Activated CD8-positive, alpha-beta memory T cell treated with anti-CD3 and anti-CD28 coated beads for 4 hours (primary cell): ENCODE measurements around the gene VEGFC.

Source experiments
- DNase-seq, 2 donors: peaks; one replicate each; pipeline ENCODE4 v3.0.0-alpha.2; 2020; ENCODE audit warnings: low read depth in 2 of 2

Gene VEGFC

DNA sequence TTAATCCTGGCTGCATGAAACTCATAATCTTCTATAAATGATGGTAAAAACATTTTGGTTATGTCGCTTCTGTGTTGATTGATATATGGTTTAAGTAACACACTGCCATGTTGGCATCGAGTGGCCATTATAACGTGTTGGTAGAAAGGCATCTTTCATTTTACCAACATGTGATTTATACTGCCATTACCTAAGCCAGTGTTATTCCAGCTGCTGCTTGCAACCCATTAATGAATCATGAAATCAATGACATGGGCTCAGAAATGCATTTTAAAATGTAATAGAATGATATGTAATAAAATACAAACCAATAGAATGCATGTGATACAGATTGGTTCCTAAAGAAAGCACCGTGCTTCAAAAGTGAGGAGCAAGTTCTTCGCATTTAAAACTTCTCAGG is 102.0 kb downstream of the VEGFC start:
- no peak for DNase-seq

DNA sequence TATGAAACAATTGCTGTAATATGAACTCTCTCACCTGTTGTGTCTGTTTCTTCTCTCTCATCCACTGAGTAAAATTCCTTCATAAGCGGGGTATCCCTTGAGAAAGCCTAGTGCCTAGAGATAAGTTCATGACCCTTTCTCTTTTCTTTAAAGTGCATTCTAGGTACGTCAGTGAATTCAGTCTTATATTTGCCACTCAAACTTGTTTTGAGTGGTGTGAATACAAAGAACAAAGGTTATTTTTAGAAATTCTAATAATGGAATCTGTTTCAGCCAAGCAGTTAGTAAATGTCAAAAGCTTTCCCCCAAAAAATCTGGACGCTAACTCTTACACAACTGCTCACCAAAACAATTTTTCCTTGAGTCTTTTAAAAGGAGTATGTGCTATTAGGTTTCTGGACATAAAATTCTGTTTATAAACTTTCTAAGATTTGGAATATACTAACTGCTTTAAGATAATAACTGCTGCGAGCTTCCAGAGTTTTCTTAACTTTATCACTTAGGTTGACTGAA is 112.0 kb downstream of the VEGFC start:
- DNase-seq = no peak

DNA sequence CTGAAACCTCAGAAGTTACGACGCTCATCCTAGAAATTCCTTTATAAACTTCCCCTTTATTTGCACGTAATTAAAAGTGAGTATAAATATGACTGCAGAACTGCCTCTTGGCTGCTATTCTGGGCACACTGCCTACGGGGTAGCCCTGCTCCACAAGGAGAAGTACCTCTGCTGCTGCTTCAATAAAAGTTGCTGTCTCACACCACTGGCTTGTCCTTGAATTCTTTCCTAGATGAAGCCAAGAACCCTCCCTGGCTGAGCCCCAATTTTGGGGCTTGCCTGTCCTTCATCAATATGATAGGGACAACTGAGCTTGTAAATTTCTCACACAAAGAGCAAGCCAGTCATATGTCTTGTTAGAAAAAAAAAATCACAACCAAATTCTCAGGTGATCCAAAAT is 115.8 kb downstream of the VEGFC start:
- DNase-seq = no peak

DNA sequence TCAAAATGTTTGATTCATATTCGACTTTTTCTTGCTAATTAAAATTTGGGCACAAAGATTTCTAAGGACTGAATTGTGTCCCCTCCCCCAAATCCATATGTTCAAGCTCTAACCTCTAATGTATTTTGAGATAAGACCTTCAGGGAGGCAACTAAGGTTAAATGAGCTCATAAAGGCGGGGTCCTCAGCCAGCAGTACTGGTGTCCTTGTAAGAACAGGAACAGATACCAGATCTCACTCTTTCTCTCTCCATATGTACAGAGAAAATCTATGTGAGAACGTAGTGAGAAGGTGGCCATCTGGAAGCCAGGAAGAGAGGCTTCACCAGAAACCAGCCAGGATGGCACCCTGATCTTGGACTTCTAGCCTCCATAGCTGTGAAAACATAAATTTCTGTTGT is 116.9 kb downstream of the VEGFC start:
- no peak for DNase-seq

DNA sequence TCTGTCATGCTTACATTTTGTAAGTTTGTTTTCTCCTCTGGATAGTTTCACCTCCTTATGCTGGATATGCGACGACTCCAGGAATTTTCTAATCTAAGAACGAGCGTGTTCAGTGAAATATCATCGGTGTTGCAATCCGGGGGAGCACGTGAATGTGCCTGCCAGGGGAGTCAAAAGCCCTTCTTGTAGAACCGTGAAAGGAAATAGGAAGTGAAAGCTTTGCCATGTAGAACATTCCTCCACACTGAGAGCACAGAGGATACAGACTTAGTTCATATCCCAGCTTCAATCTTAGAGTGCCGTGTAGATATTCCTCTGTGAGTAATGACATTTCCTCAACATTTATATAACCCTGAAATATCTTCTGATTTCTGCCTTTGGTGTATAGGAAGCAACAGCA is 121.2 kb downstream of the VEGFC start:
- DNase-seq = no peak

DNA sequence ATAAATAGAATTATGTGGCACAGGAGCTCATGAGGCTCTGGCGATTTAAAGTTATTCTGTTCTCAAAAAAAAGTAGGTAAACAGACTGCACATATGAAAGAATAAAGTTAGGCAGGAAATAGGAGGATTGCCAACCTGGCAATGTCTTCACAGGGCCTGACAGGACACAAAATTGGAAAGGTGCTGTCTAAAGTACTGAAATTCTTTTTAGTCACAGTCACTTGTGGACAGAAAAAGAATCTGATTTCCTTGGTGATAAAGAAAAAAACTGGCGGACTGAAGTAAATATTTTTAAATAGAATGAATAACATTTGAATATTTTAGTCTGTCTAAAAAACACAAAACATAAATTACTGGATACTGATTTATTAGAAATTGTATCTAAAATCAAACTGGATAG is 124.4 kb downstream of the VEGFC start:
- DNase-seq = no peak

DNA sequence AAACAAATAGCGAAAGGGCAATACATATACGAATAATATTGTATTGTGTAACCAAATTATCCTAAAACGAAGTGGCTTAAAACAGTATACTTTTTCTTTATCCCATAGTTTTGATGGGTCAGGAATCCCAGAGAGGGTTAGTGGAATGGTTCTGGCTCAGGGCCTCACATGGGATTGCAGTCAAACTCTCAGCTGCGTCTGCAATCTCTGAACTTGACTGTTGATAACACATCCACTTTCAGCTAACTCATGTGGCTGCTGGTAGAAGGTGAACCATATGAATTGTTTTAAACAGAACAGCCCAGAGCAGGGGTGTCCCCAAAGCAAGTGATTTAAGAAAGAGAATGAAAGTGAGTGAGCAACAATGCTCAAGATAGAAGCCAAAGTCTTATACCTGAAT is 127.8 kb downstream of the VEGFC start:
- no peak for DNase-seq

DNA sequence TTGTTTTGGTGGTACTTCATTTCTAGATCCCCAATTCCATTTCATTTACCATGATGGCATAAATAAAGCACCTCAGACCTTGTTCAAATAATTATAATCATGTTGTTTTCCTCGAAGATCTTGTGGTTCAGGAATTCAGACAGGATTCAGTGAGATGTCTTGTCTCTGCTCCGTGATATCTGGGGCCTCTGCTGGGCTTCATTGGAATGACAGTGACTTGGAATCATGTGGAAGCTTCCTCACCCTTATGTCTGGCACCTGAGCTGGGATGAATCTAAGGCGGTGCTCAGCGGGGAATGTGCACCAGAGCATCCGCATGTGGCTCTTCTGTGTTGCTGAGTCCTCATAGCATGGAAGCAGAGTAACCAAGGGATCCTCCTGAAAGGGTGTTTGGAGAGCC is 132.2 kb downstream of the VEGFC start:
- no peak for DNase-seq

DNA sequence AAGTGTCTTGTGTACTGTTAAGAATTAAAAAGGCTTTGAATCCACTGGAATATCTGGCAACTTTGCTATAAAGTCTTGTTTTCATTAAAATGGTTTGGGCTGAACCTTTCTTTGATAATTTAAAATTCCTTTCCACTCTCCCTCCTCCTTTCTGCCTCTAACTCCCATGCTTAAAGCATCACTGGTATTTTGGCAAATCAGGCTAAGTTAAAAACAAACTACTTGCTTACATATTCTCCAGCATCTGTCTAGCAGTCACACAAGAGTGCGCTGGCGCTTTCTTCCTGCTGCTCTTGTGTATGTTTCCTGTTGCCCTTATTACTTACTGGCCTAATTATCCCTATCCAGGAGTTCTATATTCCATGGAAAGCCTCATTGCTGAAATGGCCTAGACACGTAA is 136.6 kb downstream of the VEGFC start:
- DNase-seq = no peak

DNA sequence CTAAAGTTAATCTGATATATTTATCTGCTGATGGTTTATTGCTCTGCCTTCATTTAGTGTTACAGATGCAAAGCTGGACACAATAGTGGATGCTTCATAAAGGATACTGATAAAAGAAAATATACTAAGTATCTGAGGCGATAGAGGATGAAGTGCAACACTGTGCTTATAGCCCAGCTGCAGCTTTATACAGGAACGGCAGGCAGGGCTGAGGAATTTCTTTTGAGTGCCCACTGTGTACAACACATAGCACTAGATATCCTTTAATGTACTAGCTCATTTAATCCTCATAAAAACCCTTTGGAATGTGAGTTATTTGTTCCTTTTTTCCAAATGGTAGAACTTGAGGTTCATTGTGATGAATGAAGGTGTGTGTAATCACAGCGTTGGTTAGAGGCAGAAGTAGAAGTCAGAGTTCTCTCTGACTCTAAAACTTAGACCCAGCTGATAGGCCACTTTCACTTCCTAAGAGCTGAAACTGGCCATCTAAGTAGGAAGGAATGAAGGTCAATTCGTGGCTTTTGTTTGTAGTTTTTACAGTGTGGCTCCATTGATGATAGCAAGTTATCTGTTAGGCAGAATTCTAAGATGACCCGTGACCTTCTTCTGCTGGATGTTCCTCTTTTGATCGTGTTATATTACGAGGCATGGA is 138.0 kb downstream of the VEGFC start:
- DNase-seq = no peak

DNA sequence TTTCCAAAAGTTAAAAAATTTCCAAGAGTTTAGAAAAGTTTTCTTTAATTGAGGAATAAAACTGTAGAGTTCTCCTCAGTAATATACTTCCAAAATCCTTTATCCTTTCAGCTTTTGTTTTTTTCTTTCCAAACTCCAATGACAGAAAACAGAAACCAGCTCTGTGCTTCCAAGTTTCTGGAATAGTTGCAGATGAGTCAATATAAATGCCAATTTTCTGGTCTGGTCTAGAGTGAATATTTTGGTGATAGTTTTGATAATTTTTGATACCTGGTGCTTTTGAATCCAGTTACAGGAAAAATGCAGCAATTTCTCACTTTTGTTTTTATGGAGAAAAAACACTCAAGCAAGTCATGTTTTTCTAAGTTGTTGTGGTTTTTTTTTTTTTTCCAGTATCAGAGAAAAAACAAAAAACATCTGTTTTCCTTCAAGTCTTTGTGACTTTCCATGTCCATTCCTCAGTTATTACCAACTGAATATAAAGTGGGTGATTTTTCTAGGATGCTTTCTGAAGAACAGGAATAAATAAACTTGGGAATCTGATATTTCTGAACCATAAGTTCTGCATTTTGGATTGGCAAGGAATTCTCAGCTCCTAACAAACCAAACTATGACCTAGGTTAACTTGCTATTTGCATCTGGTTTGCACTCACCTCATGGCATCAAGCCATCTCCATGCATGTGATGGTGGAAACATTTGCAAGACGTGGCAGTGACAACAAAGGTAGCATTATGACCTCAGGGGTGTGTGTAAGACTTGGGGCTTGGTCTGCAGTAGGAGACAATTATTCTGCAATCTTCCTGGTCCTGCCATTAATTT is 139.1 kb downstream of the VEGFC start:
- DNase-seq = no peak

DNA sequence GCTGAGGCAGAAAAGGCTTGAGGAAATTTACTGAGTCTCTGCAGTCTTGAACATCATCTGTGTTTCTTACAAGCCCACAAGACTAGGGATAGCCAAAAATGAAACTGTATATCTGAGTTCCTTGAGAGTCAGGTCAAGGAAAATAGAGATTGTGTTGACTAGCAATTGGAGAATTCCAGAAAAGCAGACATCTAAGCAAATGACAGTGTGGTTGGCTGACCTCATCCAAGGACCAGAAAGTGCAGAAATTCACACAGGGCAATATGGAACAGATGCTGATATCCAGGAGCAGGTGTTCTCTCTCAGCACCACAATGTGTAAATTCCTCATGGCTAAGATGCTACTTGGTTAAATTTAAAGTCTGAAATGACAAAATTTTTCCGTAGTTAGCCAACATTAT is 146.4 kb downstream of the VEGFC start:
- DNase-seq = no peak

DNA sequence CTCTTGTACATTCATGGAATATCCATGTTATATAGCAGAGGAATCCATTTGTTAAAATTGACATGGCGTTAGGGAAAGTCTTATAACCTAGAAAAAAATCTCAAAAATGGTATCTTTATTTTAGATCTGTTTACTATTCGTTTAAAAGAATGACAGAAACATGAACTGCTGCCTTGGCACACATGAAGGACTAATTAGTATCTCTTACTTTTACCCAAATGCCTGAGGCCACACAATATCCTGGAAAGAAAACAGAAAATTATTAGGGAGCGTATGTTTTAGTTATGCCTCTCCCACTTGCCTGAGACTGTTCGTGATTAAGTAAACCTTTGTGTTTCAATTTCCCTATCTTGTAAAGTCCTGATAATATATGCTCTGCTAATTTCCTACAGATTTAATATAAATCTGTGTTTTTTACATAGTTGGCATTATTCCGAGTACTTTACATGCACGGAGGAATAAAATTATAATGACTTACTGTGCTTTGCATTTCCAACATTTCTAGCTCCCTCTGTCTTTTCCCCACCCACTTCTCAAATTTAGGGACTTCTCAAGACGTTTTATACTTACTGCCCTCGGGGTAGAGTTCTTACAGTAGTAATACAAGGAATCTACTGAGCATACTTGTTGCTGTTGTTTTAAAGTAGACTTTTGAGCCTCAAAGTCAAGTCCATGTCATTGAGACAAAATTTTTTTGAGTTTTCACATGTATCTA is 147.3 kb downstream of the VEGFC start:
- no peak for DNase-seq

DNA sequence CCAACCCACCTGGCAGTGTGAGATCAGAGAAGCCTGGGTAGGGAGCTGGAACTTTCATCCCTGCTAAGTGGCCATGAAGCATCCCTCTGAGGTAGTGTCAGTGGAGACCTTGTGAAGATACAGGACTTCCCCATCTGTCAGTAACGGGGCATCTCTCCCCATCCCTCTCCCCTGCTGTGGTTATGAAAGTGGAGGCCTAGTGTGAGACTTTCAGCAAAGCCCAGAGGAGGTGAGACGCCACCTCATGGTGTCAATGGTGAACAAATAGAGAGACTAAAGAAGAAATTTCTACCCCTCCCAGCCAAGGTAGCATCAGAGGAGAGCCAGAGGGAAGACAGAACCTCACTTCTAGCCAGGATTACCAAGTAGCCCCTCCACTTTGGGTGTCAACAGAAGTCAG is 150.2 kb downstream of the VEGFC start:
- DNase-seq = no peak

DNA sequence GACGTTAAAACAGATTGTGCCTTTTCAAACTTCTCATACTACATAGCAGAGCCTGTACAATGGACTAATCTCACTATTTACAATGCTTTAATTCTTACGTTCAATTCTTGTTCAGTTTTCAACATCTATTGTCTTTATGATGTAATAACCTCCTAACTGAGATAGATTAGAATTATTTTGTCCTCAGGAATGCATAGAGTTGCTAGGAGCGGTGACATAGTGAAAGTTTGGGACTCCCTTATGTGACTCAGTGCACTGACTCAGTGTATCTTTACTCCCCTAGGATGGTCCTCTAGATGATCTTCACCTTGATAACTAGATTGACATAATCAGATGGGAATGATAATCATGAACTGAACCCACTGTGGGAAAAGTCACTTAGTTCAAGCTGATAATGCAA is 151.5 kb downstream of the VEGFC start:
- no peak for DNase-seq

DNA sequence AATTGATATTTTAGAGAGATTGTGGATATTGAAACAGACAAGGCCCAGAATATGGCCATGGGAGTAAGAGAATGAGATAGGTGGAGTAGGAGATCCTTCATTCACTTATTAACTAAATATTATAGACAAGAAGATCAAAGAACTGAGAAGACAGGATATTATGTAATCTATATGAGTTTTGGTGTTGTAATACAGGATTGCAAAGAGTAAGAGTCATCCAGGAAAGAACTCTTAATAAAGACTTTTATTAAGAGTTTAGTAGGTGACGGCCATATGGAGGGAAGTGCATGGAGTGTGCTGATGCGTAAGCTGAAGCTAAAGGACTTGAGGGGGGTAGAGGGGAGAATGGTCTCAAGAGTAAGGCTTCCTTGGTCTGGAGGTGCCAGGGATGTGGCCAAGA is 153.7 kb downstream of the VEGFC start:
- no peak for DNase-seq

DNA sequence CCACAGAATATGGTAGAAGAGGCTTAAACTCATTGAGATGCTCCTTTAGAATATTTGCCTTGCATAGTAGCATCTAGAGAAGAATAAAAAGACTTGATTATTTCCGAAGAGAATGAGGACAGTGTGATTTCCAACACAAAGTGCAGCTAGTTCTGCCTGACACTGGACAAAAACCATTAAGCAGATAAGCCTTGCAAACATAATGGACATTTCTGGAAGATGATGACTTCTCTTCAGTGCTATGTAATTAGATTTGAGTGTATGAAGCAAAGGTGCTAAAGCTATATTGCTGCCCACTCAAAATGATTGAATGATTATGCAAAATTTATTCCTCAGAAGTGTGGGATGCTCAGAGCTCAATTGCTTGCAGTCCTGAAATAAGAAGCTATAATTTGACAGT is 156.4 kb downstream of the VEGFC start:
- no peak for DNase-seq

DNA sequence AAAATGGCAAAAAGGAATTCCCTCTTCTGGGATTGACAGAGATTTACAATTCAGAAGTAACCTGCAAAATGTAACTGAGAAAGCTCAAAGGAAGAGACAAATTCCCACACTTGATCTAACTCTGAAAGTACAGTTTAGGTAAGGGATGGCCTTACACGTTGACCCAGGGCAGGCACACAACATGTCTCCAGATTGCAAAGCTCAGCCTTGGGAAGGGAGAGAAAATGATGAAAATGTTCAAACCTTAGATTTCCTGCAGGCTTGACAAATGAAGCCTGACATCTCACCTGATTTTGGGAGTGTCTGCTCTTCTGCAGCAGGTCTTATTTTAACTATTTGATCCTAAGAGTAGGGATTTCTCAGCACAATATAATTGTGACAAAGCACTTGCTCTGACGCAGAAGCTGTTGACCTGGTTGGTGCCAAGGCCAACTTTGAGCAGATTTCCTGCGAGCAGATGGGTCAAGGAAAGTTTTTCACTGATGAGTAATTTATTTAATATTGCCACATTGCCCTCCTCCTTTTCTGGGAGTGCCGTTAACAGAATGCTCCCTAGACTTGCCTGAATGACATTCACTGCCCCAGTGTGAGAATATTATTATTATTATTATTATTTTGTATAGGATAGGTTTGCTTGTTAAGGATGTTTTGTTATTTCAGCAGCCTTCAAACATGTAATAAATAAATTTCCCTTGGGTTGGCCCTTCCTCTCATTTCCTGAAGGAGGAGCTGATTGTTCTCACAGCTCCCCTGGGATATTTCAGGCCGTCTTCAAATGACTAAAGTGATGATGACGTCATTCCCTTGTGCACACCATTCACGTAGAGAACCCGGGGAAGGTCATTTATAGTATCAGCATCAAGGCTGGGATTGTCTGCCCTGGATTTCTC is 157.1 kb downstream of the VEGFC start:
- no peak for DNase-seq
